ENCODE measurements around the gene ALOX5.
"Not testable (repeated sequence)": the region's sequence is repeated elsewhere in the genome, so short reads cannot be mapped to it uniquely, and the experiment has no call there.

ALOX5 gene

DNA sequence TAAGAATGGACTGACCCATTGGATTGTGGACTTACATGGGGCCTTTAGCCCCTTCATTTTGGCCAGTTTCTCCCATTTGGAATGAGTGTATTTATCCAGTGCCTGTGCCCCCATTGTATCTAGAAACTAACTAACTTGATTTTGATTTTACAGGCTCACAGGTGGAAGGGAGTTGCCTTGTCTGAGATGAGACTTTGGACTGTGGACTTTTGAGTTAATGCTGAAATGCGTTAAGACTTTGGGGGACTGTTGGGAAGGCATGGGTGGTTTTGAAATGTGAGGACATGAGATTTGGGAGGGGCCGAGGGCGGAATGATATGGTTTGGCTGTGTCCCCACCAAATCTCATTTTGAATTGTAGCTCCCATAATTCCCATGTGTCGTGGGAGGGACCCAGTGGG, 107.1 kb downstream of the ALOX5 start:
- not testable (repeated sequence) for DNase-seq (ENCODE audit: low read depth)

DNA sequence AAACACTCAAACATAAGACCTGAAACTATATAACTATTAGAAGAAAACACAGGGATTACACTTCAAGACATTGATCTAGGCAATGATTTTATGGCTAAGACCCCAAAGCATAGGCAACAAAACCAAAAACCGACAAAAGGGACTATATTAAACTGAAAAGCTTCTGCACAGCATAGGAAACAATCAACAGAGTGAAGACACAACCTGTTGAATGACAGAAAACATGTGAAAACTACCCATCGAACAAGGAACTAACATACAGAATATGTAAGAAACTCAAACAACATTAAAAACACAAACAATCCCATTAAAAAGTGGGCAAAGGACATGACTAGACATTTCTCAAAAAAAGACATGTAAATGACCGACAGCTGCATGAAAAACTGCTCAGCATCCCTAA, 109.0 kb downstream of the ALOX5 start:
- no peak overlapping the region for H3K4me3 ChIP-seq (ENCODE audit: low read depth, low read length)
- DNase-seq (ENCODE audit: low read depth): no peak

More for the DNA sequence above, 107.1 kb downstream of the ALOX5 start:
- not testable (repeated sequence) for H3K4me3 ChIP-seq (ENCODE audit: low read depth, low read length)

DNA sequence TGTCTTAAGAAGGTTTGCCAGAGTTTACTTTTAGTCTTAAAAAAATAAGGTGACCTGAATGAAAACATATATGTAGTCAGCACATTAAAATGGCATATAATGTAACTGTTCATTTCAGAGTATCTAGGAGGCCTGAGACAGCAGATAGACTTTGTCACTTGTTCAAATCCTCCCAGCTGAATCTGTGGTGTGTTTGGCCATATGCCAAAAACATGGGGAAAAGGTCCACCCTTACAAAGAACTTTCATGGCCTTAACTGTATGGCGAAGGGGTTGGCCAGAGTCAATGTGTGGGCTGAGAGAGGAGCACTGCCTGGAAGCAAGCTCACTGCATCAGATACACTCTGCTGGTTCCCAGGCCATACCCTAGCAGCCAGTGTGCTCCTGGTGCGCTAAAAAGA, 113.7 kb downstream of the ALOX5 start:
- DNase-seq (ENCODE audit: low read depth): no peak
- H3K4me3 ChIP-seq (ENCODE audit: low read depth, low read length): no peak overlapping the region

DNA sequence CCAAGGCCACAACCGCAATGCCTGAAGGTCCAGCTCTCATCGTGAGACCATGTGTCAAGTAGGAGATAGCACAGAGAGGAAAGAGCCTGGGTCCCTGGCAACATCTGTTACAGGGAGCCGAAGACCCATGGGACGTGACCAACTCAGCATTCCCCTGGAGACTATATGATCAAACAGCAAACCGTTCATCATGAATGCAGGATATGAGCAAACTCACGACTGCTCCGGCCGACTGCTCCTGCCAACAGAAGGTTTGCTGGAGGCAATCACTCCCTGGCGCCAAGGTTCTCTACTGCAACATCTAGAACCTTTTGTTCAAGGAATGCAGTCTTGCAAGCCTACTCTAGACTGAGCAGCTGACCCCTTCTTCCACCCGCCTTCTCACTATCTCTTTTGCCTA, 114.3 kb downstream of the ALOX5 start:
- H3K4me3 ChIP-seq (ENCODE audit: low read depth, low read length): no peak overlapping the region
- no peak for DNase-seq (ENCODE audit: low read depth)

DNA sequence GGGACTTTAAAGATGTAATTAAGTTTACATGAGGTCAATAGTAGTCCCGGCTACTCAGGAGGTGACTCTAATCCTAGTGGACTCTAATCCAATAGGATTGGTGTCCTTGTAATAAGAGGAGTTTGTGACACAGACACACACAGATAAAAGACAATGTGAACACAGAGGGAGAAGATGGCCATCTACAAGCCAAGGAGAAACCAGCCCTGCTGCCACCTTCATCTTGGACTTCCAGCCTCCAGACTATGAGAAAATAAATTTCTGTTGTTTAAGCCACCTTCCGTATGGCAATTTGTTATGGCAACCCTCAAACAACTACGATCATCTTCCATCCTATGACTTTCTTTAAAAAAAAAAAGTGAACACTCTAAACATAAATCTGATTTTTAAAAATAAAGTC, 116.3 kb downstream of the ALOX5 start:
- H3K4me3 ChIP-seq (ENCODE audit: low read depth, low read length): no peak overlapping the region
- DNase-seq (ENCODE audit: low read depth): no peak

DNA sequence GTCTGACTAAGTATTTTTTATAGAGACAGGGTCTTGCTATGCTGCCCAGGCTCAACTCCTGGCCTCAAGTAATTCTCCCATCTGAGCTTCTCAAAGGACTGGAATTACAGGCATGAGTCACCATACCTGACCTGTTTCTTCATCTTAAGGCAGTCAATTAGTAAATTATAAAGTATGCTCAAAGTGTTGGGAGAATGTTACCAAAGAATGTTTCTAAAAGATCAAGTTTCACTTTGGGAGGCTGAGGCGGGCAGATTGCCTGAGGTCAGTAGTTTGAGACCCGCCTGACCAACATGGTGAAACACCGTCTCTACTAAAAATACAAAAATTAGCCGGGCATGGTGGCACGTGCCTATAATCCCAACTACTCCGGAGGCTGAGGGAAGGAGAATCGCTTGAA, 117.0 kb downstream of the ALOX5 start:
- no peak overlapping the region for H3K4me3 ChIP-seq (ENCODE audit: low read depth, low read length)
- no peak for DNase-seq (ENCODE audit: low read depth)

All from skeletal muscle cell (primary cell).